K562 (cell line): ENCODE data around the gene CTDSPL2. TPM values are rescaled to one million over a fixed set of nuclear protein-coding genes. Genes with fewer than 3 reads are reported as not detected.
A peak's percentile ranks its signal among the peaks of the same experiment; 100 is the strongest.

Experiments used
- FOXM1 ChIP-seq, 2 experiments: fragments of 450-650 bp in 1 of 2; sonication (generic) in 1 of 2; formaldehyde crosslinking in 1 of 2; IDR thresholded peaks; 2 replicates each; pipeline versions ENCODE4 v1.6.1 to v1.9.0; 2017 to 2022; ENCODE audit warnings: low read depth in 2 of 2, mild to moderate bottlenecking in 2 of 2, missing genetic modification reagents in 1 of 2, moderate library complexity in 1 of 2
- KLF10 ChIP-seq: fragments of 250-450 bp; sonication (Bioruptor Pico); IDR thresholded peaks from 2 replicates; pipeline ENCODE4 v1.6.1; 2021; ENCODE audit warnings: matching md5 sums
- SRF ChIP-seq, 2 experiments: fragments of 250-450, 450-650 bp in 1 of 2; sonication (Bioruptor Pico) in 1 of 2; sonication (generic) in 1 of 2; formaldehyde crosslinking; IDR thresholded peaks; 2 replicates each; pipeline versions ENCODE4 v1.5.0 to v1.5.1; 2020 to 2022; ENCODE audit warnings: mild to moderate bottlenecking in 1 of 2, missing genetic modification reagents in 1 of 2
- ZBTB8A ChIP-seq: fragments of 450-650 bp; IDR thresholded peaks from 2 replicates; pipeline ENCODE4 v1.6.1; 2018; ENCODE audit warnings: mild to moderate bottlenecking, moderate library complexity; ENCODE audit not compliant: partially characterized antibody
- polyA plus RNA-seq, 8 experiments: library from polyadenylated mRNA; depleted of rRNA in 4 of 8; stranded (reverse) in 5 of 8; unstranded in 3 of 8; fragments of >200 nt; fragmentation: Nextera tagmentation in 2 of 8; fragmentation: Illumina TruSeq in 1 of 8; extraction: Ambion mirVana in 2 of 8; extraction: Trizol in 1 of 8; gene quantifications; 2 replicates each; pipeline versions ENCODE4 v1.2.1 to v1.2.3, GENCODE V29; 2011 to 2014; ENCODE audit warnings: inconsistent platforms in 1 of 8, missing spikeins in 1 of 8
- total RNA-seq, 7 experiments: library from RNA; depleted of rRNA in 6 of 7; stranded (reverse); fragments of >200 nt in 6 of 7; fragmentation: Illumina TruSeq in 2 of 7; extraction: Trizol in 2 of 7; gene quantifications; 2 replicates each; pipeline versions ENCODE4 v1.2.1 to v1.2.3, GENCODE V29; 2011 to 2021; ENCODE audit warnings: low replicate concordance in 1 of 7
- TF ChIP-seq, protein P1 (sequence below), 2 experiments: IDR thresholded peaks; 2 replicates each; pipeline ENCODE4 v1.6.1; 2012; ENCODE audit warnings: improper control_type of control experiment in 2 of 2, low read depth in 2 of 2, low read length in 2 of 2, borderline replicate concordance in 1 of 2
- TF ChIP-seq, protein P2 (sequence below), 2 experiments: fragments of 450-650 bp; formaldehyde crosslinking in 1 of 2; IDR thresholded peaks; 2 replicates each; pipeline versions ENCODE4 v1.4.0 to v1.6.1; 2014 to 2020; ENCODE audit warnings: mild to moderate bottlenecking in 2 of 2, borderline replicate concordance in 1 of 2, low read depth in 1 of 2

CTDSPL2 gene
- total and polyA plus RNA-seq, 9 of the 15 experiments (the other 6 are each of a cell fraction or from before 2014, with no cell fraction given), result 16.8 to 79.0 (median 53.1) TPM

DNA sequence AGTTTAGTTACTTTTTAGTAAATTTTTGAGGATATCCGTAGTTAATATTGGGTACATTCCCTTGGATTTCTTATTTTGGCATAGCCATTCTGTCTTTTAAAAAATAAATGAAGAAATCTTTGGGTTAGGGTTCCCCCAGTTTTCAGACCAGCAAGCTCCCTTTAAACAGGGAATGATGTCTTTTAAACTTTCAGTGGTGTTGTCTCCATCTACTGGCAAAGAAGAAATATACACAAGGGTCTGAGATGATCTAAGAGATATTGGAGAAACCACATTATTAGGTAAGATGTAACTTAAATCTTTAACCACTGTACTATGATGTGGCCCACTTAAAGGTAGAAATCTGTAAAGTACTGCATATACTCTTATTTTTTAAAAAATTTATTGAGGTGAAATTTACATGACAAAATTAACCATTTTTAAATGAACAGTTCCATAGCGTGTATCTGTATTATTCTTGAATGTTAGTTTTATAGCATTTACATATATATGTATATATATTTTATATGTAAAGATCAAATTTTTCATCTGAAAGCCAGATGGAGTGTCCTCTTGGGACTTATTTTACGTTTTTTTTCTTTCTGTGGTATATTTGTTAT lies 74.4 kb downstream of the CTDSPL2 start (continued):
- TF ChIP-seq, protein P1, sequence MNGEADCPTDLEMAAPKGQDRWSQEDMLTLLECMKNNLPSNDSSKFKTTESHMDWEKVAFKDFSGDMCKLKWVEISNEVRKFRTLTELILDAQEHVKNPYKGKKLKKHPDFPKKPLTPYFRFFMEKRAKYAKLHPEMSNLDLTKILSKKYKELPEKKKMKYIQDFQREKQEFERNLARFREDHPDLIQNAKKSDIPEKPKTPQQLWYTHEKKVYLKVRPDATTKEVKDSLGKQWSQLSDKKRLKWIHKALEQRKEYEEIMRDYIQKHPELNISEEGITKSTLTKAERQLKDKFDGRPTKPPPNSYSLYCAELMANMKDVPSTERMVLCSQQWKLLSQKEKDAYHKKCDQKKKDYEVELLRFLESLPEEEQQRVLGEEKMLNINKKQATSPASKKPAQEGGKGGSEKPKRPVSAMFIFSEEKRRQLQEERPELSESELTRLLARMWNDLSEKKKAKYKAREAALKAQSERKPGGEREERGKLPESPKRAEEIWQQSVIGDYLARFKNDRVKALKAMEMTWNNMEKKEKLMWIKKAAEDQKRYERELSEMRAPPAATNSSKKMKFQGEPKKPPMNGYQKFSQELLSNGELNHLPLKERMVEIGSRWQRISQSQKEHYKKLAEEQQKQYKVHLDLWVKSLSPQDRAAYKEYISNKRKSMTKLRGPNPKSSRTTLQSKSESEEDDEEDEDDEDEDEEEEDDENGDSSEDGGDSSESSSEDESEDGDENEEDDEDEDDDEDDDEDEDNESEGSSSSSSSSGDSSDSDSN (IDR thresholded peaks at IDR 0.05; ENCODE audit: borderline replicate concordance in 1 of 2, low read depth in 2 of 2, low read length in 2 of 2), result no peak
- TF ChIP-seq FOXM1 (IDR thresholded peaks at IDR 0.05; ENCODE audit: low read depth) (no peak), FOXM1 (CRISPR knock-in tag; IDR thresholded peaks at IDR 0.05; ENCODE audit: low read depth) (no peak), KLF10 (CRISPR knock-in tag) (no peak), SRF (CRISPR knock-in tag; IDR thresholded peaks at IDR 0.05) (no peak), ZBTB8A (no peak)
- TF ChIP-seq, protein P2, sequence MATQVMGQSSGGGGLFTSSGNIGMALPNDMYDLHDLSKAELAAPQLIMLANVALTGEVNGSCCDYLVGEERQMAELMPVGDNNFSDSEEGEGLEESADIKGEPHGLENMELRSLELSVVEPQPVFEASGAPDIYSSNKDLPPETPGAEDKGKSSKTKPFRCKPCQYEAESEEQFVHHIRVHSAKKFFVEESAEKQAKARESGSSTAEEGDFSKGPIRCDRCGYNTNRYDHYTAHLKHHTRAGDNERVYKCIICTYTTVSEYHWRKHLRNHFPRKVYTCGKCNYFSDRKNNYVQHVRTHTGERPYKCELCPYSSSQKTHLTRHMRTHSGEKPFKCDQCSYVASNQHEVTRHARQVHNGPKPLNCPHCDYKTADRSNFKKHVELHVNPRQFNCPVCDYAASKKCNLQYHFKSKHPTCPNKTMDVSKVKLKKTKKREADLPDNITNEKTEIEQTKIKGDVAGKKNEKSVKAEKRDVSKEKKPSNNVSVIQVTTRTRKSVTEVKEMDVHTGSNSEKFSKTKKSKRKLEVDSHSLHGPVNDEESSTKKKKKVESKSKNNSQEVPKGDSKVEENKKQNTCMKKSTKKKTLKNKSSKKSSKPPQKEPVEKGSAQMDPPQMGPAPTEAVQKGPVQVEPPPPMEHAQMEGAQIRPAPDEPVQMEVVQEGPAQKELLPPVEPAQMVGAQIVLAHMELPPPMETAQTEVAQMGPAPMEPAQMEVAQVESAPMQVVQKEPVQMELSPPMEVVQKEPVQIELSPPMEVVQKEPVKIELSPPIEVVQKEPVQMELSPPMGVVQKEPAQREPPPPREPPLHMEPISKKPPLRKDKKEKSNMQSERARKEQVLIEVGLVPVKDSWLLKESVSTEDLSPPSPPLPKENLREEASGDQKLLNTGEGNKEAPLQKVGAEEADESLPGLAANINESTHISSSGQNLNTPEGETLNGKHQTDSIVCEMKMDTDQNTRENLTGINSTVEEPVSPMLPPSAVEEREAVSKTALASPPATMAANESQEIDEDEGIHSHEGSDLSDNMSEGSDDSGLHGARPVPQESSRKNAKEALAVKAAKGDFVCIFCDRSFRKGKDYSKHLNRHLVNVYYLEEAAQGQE (IDR thresholded peaks at IDR 0.05; ENCODE audit: borderline replicate concordance), result peak; percentile 30; the same call in 1 of the 2 replicates
- TF ChIP-seq, protein P2 (CRISPR knock-in tag; IDR thresholded peaks at IDR 0.05; ENCODE audit: low read depth), result no peak
